RWPE1 (cell line): ENCODE results near the gene XCL2.

Source experiments
- CTCF ChIA-PET: fragments of 350-600 bp; sonication (Branson Sonifier 250); formaldehyde crosslinking; extraction: SDS; loops from one replicate; lab custom pipeline; 2021; lab: Yijun Ruan, JAX
- POLR2A ChIA-PET: fragments of 400-600 bp; formaldehyde crosslinking; extraction: SDS; loops from one replicate; lab custom pipeline; 2020; ENCODE audit warnings: antibody characterized with exemption; ENCODE audit not compliant: low non-redundant PET; lab: Yijun Ruan, JAX
- DNase-seq: peaks from one replicate; pipeline ENCODE4 v3.0.0; 2012; ENCODE audit warnings: low spot score
- H3K27ac ChIP-seq: fragments of 450-650 bp; 2 replicates; pipeline ENCODE4 v1.5.1; 2017
- TF ChIP-seq, protein P1 (sequence below): fragments of 450-650 bp; conservative IDR thresholded peaks from 2 replicates; pipeline ENCODE4 v1.5.1; 2017; ENCODE audit warnings: low read depth, mild to moderate bottlenecking

The XCL2 gene

DNA sequence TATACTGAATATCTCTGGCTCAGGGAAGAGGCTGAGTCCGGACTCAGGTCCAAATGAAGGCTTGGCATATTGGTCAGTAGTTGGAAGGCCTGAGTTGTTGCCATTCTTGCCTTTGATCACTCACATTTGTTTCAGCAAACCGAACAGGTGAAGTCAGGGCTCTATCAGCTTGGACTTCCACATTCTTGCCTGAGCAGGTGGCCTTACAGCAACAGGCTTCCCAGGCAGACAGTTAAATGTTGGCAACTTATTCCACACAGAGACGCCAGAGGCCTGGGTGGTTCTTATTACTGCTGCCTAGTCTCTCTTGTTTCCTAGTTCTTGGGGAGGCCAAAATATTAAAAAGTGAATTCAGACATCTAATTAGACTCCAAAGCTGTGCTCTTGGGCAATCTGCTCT is 36.6 kb downstream of the XCL2 start:
- no peak for DNase-seq
- H3K27ac ChIP-seq, result no peak overlapping the region
- TF ChIP-seq, protein P1, sequence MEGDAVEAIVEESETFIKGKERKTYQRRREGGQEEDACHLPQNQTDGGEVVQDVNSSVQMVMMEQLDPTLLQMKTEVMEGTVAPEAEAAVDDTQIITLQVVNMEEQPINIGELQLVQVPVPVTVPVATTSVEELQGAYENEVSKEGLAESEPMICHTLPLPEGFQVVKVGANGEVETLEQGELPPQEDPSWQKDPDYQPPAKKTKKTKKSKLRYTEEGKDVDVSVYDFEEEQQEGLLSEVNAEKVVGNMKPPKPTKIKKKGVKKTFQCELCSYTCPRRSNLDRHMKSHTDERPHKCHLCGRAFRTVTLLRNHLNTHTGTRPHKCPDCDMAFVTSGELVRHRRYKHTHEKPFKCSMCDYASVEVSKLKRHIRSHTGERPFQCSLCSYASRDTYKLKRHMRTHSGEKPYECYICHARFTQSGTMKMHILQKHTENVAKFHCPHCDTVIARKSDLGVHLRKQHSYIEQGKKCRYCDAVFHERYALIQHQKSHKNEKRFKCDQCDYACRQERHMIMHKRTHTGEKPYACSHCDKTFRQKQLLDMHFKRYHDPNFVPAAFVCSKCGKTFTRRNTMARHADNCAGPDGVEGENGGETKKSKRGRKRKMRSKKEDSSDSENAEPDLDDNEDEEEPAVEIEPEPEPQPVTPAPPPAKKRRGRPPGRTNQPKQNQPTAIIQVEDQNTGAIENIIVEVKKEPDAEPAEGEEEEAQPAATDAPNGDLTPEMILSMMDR, result no peak
- ChIA-PET CTCF (no interaction called here), POLR2A (no interaction called here)

DNA sequence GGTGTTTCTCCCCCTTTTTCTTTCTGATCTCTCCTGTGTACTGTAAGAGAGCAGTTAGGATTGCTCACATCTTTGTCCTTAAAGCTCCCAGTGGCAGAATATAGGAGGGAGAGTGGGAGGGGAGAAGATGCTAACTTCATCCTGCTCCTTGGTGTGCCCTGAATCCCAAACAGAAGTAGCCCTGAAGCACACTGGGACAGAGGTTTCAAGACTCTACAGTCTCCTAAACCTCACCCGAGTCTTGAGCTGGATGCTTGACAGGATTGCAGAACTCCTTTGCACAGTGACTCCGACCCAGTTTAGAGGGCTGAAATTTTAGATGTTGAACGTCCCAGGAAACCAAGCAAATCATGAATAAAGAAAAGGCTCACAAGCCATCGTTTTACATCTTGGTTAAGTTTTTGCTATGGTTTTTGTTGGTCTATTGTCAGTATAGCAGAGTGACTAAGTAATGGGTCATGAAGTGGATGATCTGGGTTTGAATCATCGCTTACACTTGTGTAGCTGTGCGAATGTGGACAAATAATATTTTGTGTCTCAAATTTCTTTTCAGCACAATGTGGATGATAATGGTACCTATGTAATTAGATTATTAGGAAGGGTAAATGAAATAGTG is 37.5 kb downstream of the XCL2 start:
- ChIA-PET POLR2A (no interaction called here), CTCF (no interaction called here)
- TF ChIP-seq, protein P1, result no peak
- DNase-seq, result peak; percentile 77
- no peak overlapping the region for H3K27ac ChIP-seq

DNA sequence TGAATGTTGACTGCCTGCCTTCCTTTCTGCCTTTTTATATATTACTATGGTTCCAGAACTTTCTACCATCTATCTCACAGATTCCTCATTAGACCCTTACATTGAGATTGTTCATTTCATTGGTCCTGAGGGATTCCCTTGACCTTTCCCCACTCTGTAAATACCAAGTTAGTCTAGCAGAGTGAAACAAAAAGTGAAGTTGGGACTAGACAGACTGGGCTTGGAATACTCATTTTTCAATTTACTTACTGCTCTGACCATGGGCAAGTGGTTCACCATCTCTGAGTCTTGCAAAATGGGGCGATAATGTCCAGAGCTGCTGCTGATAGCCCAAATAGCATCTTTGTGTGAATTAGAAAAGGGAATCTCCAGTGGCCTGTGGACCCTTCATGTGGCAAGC is 38.8 kb downstream of the XCL2 start:
- CTCF ChIA-PET, result no interaction called here
- H3K27ac ChIP-seq, result no peak overlapping the region
- POLR2A ChIA-PET, result no interaction called here
- no peak for DNase-seq
- TF ChIP-seq, protein P1, result no peak

DNA sequence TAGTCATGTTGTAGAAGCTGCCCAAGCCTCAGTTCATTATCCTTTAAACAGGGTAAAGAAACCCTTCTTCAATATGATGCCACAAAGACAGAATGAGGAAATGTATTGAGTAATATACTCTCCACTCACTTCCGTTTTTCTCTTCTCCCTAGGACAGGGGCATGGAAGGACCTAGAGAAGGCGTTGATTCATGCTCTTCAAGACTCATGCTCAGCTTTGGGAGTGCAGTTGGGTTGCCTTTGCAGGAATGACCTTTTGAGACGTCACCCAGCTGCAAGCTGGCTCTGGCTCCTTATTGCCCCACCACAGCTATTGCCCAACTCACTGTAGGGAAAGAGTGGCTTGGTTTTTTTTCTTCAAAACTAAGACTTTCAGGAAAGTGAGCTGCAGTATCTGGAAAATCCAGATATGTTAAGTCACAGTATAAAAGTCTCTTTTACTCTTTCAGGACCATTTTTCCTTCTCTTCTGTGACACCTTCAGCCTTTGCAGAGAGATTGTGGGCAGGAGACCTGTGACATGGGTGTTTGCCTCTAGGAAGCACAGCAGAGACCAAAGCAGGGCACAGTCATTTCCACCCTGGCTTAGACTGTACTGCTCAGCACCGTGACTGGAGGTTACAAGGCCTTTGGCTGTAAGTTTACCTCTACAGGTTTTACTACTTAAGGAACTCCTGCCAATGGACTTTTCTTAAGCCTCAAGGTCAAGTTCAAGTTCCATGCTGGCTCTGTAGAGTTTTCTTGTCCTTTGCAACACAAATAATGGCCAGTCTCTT is 39.5 kb downstream of the XCL2 start:
- no peak for DNase-seq
- no peak overlapping the region for H3K27ac ChIP-seq

DNA sequence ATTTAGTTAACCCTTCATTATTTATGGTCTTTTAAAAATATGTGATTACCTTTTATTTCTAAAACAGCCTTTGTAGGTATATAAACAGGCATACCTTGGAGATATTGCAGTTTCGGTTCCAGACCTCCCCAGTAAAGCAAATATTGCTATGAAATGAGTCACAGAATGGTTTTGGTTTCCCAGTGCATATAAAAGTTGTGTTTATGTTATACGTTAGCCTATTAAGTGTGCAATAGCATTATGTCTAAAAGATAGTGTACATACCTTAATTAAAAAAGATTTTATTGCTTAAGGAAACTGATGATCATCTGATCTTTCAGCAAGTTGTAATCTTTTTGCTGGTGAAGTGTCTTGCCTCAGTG is 44.1 kb downstream of the XCL2 start:
- DNase-seq, result no peak
- POLR2A ChIA-PET, result no interaction called here
- TF ChIP-seq, protein P1, result no peak
- CTCF ChIA-PET, result no interaction called here
- no peak overlapping the region for H3K27ac ChIP-seq

More for the DNA sequence above, 39.5 kb downstream of the XCL2 start:
- TF ChIP-seq, protein P1, result no peak
- ChIA-PET POLR2A (no interaction called here), CTCF (no interaction called here)

DNA sequence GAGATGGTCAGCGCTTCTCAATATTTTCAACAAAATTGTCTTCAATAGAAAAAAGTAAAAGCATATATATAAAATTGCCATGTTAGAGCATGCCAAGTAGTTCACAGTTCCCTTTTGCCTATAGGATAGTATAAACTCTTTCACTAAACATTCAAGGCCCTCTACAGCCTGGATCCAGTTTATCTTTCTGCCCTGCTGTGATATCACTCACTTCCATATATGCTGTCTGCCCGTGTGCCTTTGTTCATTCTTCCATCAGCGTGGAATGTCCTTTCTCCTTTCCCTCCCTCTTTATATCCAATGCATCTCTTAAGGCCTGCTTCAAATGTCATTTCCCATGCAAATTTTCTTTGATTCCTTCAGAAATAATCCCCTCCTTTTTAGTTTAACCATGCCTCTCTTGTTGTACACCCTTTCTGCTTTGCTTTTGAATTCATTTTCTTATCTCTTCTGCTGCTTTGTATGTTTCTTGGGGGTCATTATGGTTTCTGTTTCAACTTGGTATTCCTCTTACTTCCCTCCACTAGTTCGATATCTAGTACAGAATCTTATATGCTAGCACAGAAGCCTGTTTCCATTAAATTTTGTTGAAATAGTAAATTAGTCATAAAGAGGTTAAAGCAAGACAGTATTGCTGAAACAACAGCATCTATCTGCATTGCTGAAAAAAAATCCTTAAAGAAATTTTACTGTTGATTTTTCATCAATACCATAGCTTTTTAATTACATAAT is 44.7 kb downstream of the XCL2 start:
- DNase-seq, result no peak
- TF ChIP-seq, protein P1, result no peak
- CTCF ChIA-PET, result no interaction called here
- POLR2A ChIA-PET, result no interaction called here
- H3K27ac ChIP-seq, result no peak overlapping the region
